Peyer's patch (tissue), 4 donors: ENCODE measurements around the gene PPIL6.

Experiments used
- POLR2A ChIP-seq, 2 donors: fragments of 450-650 bp; IDR thresholded peaks; one replicate each; pipeline ENCODE4 v1.5.1; 2017; ENCODE audit warnings: antibody characterized with exemption in 2 of 2, mild to moderate bottlenecking in 2 of 2, moderate library complexity in 2 of 2
- TF ChIP-seq, protein P1 (sequence below), 6 experiments: fragments of 450-650 bp in 4 of 6; fragments of 200-600 bp in 2 of 6; sonication (generic) in 1 of 6; IDR thresholded peaks; one replicate each; pipeline ENCODE4 v1.5.1; 2017 to 2019; ENCODE audit warnings: antibody characterized with exemption in 6 of 6, mild to moderate bottlenecking in 3 of 6, moderate library complexity in 1 of 6

DNA sequence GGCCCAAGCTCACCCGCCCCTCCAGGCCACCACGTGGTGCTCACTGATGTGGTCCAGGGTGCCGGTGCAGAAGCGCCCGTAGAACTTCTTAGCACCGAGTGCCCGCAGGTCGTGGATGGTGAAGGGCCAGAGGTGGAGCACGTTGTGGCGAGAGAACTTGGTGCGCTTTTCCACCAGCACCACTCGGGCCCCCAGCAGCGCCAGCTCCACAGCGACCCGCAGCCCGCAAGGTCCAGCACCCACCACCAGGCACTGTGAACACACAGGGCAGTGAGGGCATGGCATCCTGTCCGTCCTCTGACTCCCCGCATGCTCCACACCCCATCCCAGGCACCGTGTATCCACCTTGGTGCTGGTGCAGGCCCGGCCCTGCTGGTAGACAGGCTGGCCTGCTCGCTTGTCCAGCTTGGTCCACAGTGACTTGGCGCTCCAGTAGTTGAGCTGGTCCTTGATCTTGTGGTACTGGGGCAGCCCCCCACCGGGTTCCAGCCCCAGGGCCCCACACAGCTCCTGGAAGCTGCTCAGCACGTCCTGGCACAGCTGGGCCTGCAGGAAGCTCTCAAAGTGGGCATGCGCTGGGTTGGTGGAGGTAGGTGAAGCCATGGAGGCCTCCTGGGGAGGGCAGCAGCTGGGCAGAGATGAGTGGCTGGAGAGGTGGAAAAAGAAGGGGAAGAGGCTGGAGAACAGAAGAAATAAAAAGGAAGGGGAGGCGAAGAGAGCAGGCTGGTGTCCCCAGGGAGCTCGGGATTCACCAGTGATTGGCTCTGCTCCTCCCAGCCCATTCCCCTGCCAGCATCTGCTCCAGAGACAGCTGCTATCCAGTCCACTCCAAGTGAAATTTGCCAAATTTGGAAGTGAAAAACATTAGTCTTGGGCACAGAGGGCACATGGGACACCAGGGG lies 13.4 kb upstream of the PPIL6 start:
- TF ChIP-seq, protein P1, sequence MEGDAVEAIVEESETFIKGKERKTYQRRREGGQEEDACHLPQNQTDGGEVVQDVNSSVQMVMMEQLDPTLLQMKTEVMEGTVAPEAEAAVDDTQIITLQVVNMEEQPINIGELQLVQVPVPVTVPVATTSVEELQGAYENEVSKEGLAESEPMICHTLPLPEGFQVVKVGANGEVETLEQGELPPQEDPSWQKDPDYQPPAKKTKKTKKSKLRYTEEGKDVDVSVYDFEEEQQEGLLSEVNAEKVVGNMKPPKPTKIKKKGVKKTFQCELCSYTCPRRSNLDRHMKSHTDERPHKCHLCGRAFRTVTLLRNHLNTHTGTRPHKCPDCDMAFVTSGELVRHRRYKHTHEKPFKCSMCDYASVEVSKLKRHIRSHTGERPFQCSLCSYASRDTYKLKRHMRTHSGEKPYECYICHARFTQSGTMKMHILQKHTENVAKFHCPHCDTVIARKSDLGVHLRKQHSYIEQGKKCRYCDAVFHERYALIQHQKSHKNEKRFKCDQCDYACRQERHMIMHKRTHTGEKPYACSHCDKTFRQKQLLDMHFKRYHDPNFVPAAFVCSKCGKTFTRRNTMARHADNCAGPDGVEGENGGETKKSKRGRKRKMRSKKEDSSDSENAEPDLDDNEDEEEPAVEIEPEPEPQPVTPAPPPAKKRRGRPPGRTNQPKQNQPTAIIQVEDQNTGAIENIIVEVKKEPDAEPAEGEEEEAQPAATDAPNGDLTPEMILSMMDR (IDR thresholded peaks at IDR 0.05), result no peak
- no peak for TF ChIP-seq POLR2A (IDR thresholded peaks at IDR 0.05)
